T-helper 2 cell treated with Interferon-gamma antibody and Interleukin-4, amounts not matched to agents 100 ng/mL and 5 ng/mL, for 36 hours (primary cell): ENCODE measurements around the gene DST. TPM values are rescaled to one million over a fixed set of nuclear protein-coding genes. Genes with fewer than 3 reads are reported as not detected.

Experiments used
- intact Hi-C: fragments of 100-400 bp; cut with micrococcal nuclease; formaldehyde crosslinking; loops from one replicate; pipeline ENCODE4 v1.15.1; 2023
- total RNA-seq: library from RNA; stranded (reverse); gene quantifications from 2 replicates; pipeline ENCODE4 v1.2.3, GENCODE V29; 2022

The DST gene
- total RNA-seq, 1 donor from 2014 or later: 6.1 TPM

DNA sequence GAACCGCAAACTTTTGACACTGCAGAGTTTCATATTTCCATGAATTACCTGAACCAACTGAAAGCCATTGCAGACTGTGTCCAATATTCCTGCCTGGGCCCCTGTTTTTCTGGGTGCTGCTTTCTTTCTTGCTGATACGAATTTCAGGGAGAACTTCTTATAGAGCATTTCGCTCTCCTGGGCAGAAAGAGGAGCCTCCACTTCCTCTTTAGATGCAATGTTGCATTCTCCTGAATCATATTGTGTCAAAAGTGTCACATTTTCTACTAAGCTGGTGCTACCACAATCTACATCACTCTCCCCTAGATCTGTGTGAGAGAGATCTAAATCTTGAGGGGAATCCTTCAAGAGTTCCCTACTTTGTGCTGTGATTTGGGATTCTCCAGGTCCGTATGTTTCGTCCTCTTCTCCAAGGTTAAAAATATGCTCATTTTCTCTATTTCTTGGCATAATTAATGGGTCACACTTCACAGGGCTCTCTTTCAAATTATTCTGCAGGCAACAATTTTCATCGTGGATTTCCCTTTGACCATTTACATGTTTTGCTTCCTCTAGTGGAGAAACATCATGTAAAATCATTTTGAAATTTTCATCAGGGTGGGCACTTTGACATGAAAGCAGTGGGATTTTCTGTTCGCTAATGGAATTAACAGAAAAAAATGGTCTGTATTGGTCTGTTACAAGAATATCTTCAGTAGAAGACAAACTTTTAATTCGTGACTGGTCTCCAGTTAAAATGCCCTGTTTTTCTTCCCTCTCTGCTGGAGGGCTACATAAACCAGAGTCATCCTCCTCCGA is 102.3 kb downstream of the DST start:
- intact Hi-C loops: loop anchor here (5.0 to 10.0 kb wide), 2 partner anchors 634 to 682 kb away; partner anchors contain the start of genes BAG2 and RAB23

DNA sequence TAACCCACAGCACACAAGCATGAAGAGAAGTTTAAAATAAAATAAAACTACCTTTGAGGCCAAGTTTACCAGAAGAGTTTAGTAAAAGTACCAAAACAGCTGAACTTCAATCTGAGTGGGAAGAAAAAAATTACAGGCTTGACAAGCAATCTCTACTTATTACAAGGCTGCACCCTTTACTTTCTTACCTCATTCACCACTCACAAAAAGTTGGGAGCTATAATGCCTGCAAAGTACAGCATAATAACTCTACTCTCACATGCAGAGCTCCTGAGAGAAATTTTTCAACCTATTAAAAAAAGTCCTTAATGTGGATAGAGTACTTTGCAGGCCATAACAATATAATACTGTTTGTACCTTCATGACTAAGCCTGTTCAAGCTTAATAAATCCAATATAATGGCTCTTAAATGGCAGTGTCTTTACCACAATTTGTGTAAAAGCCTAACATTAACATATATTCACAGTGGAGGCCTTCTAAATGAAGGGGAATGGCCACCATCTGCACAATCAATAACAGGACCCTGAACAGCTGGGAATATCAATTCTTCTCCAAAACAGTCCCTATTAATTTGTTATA is 103.1 kb downstream of the DST start:
- intact Hi-C loops: loop anchor here (5.0 to 10.0 kb wide), 2 partner anchors 635 to 683 kb away; partner anchors contain the start of genes BAG2 and RAB23

DNA sequence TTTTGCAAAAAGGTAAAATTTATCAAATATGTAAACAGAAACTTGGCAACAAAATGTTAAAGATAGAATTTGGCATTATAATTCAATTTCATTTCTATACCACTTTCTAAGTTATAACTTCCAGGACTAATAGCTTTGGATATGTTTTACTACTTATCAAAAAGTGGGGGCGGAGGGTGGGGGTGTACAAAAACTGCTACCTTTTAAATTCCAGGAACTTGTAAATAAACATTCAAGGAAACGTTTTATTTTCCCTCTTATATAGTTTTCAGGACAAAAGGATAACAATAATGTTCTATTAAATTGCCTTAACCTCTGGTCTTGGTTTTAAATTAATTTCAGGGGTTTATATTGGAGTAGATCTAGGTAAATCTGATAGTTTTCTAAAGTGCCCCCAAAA is 103.8 kb downstream of the DST start:
- intact Hi-C loops: no loop called here

GRCh38 chr6:56537223-56537770 is 105.4 kb downstream of the DST start:
- intact Hi-C loops: no loop called here

DNA sequence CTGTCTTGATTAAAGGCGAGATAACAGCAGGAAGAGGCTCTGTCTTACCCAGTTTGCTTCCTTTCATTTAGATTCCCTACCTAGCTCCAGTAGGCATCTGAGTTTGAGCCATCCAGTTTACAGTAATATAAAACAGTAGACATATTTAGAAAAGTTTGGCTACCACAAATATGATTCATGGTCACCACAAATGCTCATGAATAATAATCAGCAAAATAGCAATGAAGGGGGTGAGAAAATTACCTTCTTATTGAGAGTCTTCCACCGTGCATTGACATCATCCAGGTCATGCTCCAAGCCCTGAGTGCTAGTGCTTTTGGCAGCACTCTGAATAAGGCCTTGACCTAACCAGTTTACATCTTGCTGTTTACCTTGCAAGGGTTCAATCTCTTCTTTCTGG is 106.2 kb downstream of the DST start:
- intact Hi-C loops: no loop called here

DNA sequence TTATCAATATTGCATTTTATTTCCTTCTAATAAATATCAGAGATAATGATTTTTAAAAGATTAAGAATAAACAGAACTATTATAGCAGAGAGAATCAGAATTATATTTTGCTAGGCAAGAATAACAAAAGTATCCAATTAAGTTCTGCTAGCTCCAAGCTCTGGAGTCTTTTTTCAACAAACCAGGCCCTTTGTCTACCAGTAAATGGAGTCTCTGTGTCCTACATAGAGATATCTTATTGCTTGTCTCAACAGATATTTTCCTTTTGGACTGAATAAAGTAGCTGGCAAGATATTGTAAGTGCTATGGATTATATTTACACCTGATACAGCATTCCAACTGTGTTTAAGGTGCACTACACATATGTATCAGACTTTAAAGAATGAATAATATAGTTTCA is 107.1 kb downstream of the DST start:
- intact Hi-C loops: no loop called here

- intact Hi-C loops: no loop called here
Measured at GRCh38 chr6:56534680-56535419, 107.8 kb downstream of the DST start.

GRCh38 chr6:56532766-56533551 is 109.7 kb downstream of the DST start:
- intact Hi-C loops: no loop called here

GRCh38 chr6:56531839-56532595 is 110.7 kb downstream of the DST start:
- intact Hi-C loops: no loop called here

GRCh38 chr6:56529594-56530191 is 113.0 kb downstream of the DST start:
- intact Hi-C loops: no loop called here

- intact Hi-C loops: no loop called here
Measured at GRCh38 chr6:56528412-56528841, 114.3 kb downstream of the DST start.

GRCh38 chr6:56527934-56528333 is 114.8 kb downstream of the DST start:
- intact Hi-C loops: no loop called here

GRCh38 chr6:56526860-56527544 is 115.7 kb downstream of the DST start:
- intact Hi-C loops: no loop called here

GRCh38 chr6:56525974-56526789 is 116.5 kb downstream of the DST start:
- intact Hi-C loops: no loop called here

GRCh38 chr6:56524891-56525703 is 117.6 kb downstream of the DST start:
- intact Hi-C loops: no loop called here

DNA sequence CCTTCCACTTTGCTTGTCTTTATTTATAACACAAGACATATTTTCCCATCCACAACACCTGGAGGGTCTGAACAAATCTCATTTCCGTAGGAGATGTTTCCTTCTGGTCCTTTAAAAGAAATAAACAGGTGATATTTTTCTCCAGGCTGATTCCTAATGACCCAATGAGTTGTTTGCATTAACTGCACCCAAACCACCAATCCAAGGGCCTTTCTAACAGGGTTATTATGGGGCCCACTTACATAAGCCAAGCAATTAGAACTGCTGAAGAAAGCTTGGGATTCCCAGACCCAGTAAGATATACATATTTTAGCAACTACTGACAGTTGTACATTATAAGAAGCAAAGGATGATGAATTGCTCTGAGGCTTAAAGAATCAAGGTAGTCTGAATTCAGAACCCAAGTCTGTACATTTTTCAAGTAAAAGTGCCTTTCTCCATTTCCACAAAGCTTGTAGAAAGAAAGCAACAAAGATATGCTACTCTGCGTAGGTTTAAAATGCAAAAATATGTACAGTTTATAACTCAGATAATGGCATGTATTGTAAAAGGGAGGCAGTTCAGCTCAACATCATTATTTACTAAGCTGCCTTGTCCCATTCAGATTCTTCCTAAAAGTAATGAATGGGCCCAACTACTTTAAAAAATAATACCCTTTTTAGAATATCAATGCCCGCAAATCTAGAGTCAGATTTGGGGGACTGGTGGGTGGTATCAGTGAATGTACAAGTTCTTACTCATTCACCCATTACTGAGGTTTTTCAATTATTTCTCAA is 120.0 kb downstream of the DST start:
- intact Hi-C loops: no loop called here

- intact Hi-C loops: no loop called here
Measured at GRCh38 chr6:56521976-56522375, 120.7 kb downstream of the DST start.
